HepG2 (cell line): ENCODE results near the gene PGA3. TPM values are rescaled to one million over a fixed set of nuclear protein-coding genes. Genes with fewer than 3 reads are reported as not detected.
"Not testable (repeated sequence)": the region's sequence is repeated elsewhere in the genome, so short reads cannot be mapped to it uniquely, and the experiment has no call there.

ENCODE experiments used
- ATAC-seq: fragments of 200-7000 bp; cut with Tn5 transposase; 3 replicates; pipeline ENCODE4 v1.9.1; 2020; ENCODE audit warnings: mild to moderate bottlenecking, moderate library complexity
- BruUV-seq: library from RNA; stranded (reverse); fragments of 400-500 nt; replicated peaks from 2 replicates; lab custom pipeline; 2021; lab: Mats Ljungman, UMichigan
- CTCF ChIA-PET: fragments of 300-600 bp; formaldehyde crosslinking; extraction: SDS; loops from one replicate; lab custom pipeline; 2021; ENCODE audit warnings: low total read pairs, inconsistent platforms, low intra/inter-chr PET ratio; lab: Yijun Ruan, JAX
- POLR2A ChIA-PET: fragments of 350-600 bp; sonication (Branson Sonifier 250); formaldehyde crosslinking; loops from one replicate; lab custom pipeline; 2020; ENCODE audit warnings: antibody characterized with exemption, inconsistent platforms; lab: Yijun Ruan, JAX
- DNase-seq: peaks from one replicate; pipeline ENCODE4 v3.0.0-alpha.2; 2015; ENCODE audit warnings: low spot score
- FAIRE-seq: peaks from 3 replicates; lab custom pipeline; 2011; peaks lifted over from hg19 to GRCh38; lab: Jason Lieb, UNC
- H2AFZ ChIP-seq: one replicate; pipeline ENCODE4 v1.6.1; 2011; ENCODE audit warnings: low read length, inconsistent platforms
- H3K27ac ChIP-seq: fragments of 300-600 bp; 3 replicates; pipeline ENCODE4 v1.8.0; 2011; ENCODE audit warnings: mixed run types, mild to moderate bottlenecking, mixed read lengths, low read length, inconsistent platforms; ENCODE audit not compliant: insufficient read depth; ENCODE audit errors: extremely low read length
- H3K27me3 ChIP-seq, 2 experiments: fragments of 200-600 bp in 1 of 2; 2 replicates in 1 of 2; 3 replicates in 1 of 2; pipeline versions ENCODE4 v1.6.0 to v1.8.0; 2011; ENCODE audit warnings: low read length in 2 of 2, mild to moderate bottlenecking in 2 of 2, moderate library complexity in 2 of 2, inconsistent platforms in 1 of 2; ENCODE audit not compliant: insufficient read depth in 2 of 2, control insufficient read depth in 1 of 2
- H3K36me3 ChIP-seq, 2 experiments: fragments of 200-600 bp in 1 of 2; replicated peaks in 1 of 2; 2 replicates in 1 of 2; 3 replicates in 1 of 2; pipeline versions ENCODE4 v1.5.1 to v1.8.0; 2011; ENCODE audit warnings: low read length in 2 of 2, inconsistent platforms in 1 of 2; ENCODE audit not compliant: insufficient read depth in 2 of 2, control insufficient read depth in 1 of 2
- H3K4me1 ChIP-seq: 2 replicates; pipeline ENCODE4 v1.5.1; 2012; ENCODE audit warnings: low read length, inconsistent platforms; ENCODE audit not compliant: insufficient read depth
- H3K4me2 ChIP-seq: 2 replicates; pipeline ENCODE4 v1.6.0; 2011; ENCODE audit warnings: low read depth, low read length, inconsistent platforms
- H3K4me3 ChIP-seq, 3 experiments: fragments of 200-600 bp in 1 of 3; sonication (generic), shearing (Covaris generic) in 1 of 3; replicated peaks in 1 of 3; 2 replicates each; pipeline ENCODE4 v1.5.1; 2011 to 2016; ENCODE audit warnings: low read length in 3 of 3, inconsistent platforms in 2 of 3, low read depth in 2 of 3, mild to moderate bottlenecking in 2 of 3, control low read depth in 1 of 3, mixed read lengths in 1 of 3; ENCODE audit not compliant: insufficient read depth in 1 of 3
- H3K79me2 ChIP-seq: one replicate; pipeline ENCODE4 v1.6.1; 2011; ENCODE audit warnings: low read length, inconsistent platforms; ENCODE audit not compliant: insufficient read depth
- H3K9ac ChIP-seq: 2 replicates; pipeline ENCODE4 v1.6.0; 2011; ENCODE audit warnings: mild to moderate bottlenecking, low read depth, low read length, inconsistent platforms; ENCODE audit not compliant: insufficient read depth
- H3K9me3 ChIP-seq: 2 replicates; pipeline ENCODE4 v1.5.1; 2012; ENCODE audit warnings: mild to moderate bottlenecking, low read length
- H4K20me1 ChIP-seq: 2 replicates; pipeline ENCODE4 v1.6.0; 2011; ENCODE audit warnings: inconsistent platforms, mild to moderate bottlenecking, low read length, moderate library complexity; ENCODE audit not compliant: insufficient read depth
- AGO2 ChIP-seq: fragments of 200-400 bp; formaldehyde crosslinking; optimal IDR thresholded peaks from 2 replicates; pipeline ENCODE3; 2017; ENCODE audit warnings: mild to moderate bottlenecking, low read depth, low read length, moderate library complexity
- ARID4A ChIP-seq: sonication (generic); formaldehyde crosslinking; IDR thresholded peaks from 2 replicates; pipeline ENCODE4 v1.5.0; 2020; ENCODE audit warnings: mild to moderate bottlenecking, missing genetic modification reagents, borderline replicate concordance
- SOX6 ChIP-seq, 2 experiments: fragments of 450-650 bp in 1 of 2; sonication (generic) in 1 of 2; formaldehyde crosslinking in 1 of 2; IDR thresholded peaks; 2 replicates each; pipeline versions ENCODE4 v1.4.0 to v1.6.1; 2017 to 2020; ENCODE audit warnings: antibody characterized with exemption in 1 of 2, mild to moderate bottlenecking in 1 of 2, missing genetic modification reagents in 1 of 2
- STAG1 ChIP-seq: sonication (generic); formaldehyde crosslinking; IDR thresholded peaks from 2 replicates; pipeline ENCODE4 v1.4.0; 2020; ENCODE audit warnings: missing genetic modification reagents
- TEAD3 ChIP-seq: optimal IDR thresholded peaks from 2 replicates; pipeline ENCODE3; 2016; ENCODE audit warnings: borderline replicate concordance
- ZFP82 ChIP-seq: sonication (generic); formaldehyde crosslinking; IDR thresholded peaks from 2 replicates; pipeline ENCODE4 v1.5.1; 2020; ENCODE audit warnings: mild to moderate bottlenecking, missing genetic modification reagents, borderline replicate concordance
- ZNF282 ChIP-seq: fragments of 450-650 bp; IDR thresholded peaks from 2 replicates; pipeline ENCODE4 v1.6.1; 2018; ENCODE audit not compliant: partially characterized antibody
- ZNF678 ChIP-seq: sonication (generic); formaldehyde crosslinking; IDR thresholded peaks from 2 replicates; pipeline ENCODE4 v1.4.0; 2020; ENCODE audit warnings: mild to moderate bottlenecking, missing genetic modification reagents
- ZNF891 ChIP-seq: sonication (generic); formaldehyde crosslinking; IDR thresholded peaks from 2 replicates; pipeline ENCODE4 v1.5.0; 2020; ENCODE audit warnings: mild to moderate bottlenecking, missing genetic modification reagents
- ZSCAN25 ChIP-seq: sonication (generic); formaldehyde crosslinking; IDR thresholded peaks from 2 replicates; pipeline ENCODE4 v1.8.0; 2022; ENCODE audit warnings: mild to moderate bottlenecking, missing genetic modification reagents
- WGBS: methylation state at CpG from one replicate; pipeline ENCODE4 v1.1.6; 2017; ENCODE audit warnings: low lambda C conversion rate; 5-methylcytosine and 5-hydroxymethylcytosine counted together
- in situ Hi-C: cut with HindIII; loops from 2 replicates; pipeline ENCODE4 v1.10.0; 2017; ENCODE audit warnings: low pct_unique_long_range_greater_than_20kb; ENCODE audit not compliant: extremely low pct_ligation_motif_present
- intact Hi-C: fragments of 100-400 bp; cut with micrococcal nuclease; formaldehyde crosslinking; loops from one replicate; pipeline ENCODE4 v1.10.0; 2022; ENCODE audit not compliant: unreplicated experiment
- polyA plus RNA-seq, 8 experiments: library from polyadenylated mRNA; depleted of rRNA in 3 of 8; stranded (reverse) in 7 of 8; unstranded in 1 of 8; fragments of >200 nt; fragmentation: Illumina TruSeq in 4 of 8; extraction: Trizol in 4 of 8; gene quantifications; 2 replicates each; pipeline versions ENCODE4 v1.2.1 to v1.2.3, GENCODE V29; 2011 to 2016; ENCODE audit warnings: low read depth in 4 of 8, missing spikeins in 1 of 8, mixed read lengths in 1 of 8; ENCODE audit not compliant: insufficient read depth in 1 of 8
- total RNA-seq, 5 experiments: library from RNA; depleted of rRNA; stranded (reverse); fragments of >200 nt; fragmentation: Illumina TruSeq; extraction: Trizol; gene quantifications; 2 replicates each; pipeline ENCODE4 v1.2.3, GENCODE V29; 2016; ENCODE audit warnings: low read depth in 1 of 5
- TF ChIP-seq, protein P1 (sequence below): sonication (generic); formaldehyde crosslinking; conservative IDR thresholded peaks from 2 replicates; pipeline ENCODE4 v1.8.1; 2023; ENCODE audit warnings: missing genetic modification reagents

PGA3 gene
- total and polyA plus RNA-seq, 2 of the 13 experiments (the other 11 are each of a cell fraction or from before 2014, with no cell fraction given), result not detected

DNA sequence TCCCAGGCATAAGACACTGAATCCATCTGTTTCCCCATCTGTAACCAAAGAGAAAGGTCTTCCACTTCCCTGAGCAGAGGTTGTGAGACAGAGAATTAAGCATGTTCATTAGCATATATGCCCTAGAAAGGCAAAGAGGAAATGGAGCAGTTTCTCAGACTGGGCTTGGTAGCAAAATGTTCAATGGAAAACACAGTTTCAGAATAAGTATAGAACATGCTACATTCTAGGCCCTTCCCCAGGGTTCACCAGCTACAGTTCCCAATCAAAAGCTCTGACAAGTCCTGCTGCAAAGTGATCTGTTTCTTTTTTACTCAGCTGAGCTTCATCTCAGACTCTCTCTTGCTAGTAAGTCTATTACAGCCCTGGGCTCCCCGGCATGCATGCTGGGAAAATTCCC, 49.0 kb downstream of the PGA3 start:
- H4K20me1 ChIP-seq, H2AFZ ChIP-seq, H3K9ac ChIP-seq, BruUV-seq, H3K79me2 ChIP-seq, H3K4me1 ChIP-seq, H3K9me3 ChIP-seq, FAIRE-seq, H3K27ac ChIP-seq, H3K4me3 ChIP-seq, CTCF ChIA-PET, H3K4me2 ChIP-seq, POLR2A ChIA-PET, DNase-seq, ATAC-seq, H3K36me3 ChIP-seq, in situ Hi-C loops, H3K27me3 ChIP-seq: not testable (repeated sequence)
- intact Hi-C loops, result loop anchor here (10.0 kb wide), 2 partner anchors 82 to 132 kb away; partner anchors contain the start of genes DDB1 and TKFC
- WGBS, result no CpG with 5 or more reads among the region's 1 CpG

GRCh38 chr11:61254403-61255025, 51.2 kb downstream of the PGA3 start:
- no TSS peak for BruUV-seq
- TF ChIP-seq ARID4A, result peak; percentile 55; the same call in 1 of the 2 replicates
- TF ChIP-seq ZNF678 (CRISPR knock-in tag), result no peak
- TF ChIP-seq STAG1 (CRISPR knock-in tag), result peak; percentile 82
- TF ChIP-seq ZSCAN25 (CRISPR knock-in tag), result peak; percentile 24; the same call in 1 of the 2 replicates
- TF ChIP-seq, protein P1, sequence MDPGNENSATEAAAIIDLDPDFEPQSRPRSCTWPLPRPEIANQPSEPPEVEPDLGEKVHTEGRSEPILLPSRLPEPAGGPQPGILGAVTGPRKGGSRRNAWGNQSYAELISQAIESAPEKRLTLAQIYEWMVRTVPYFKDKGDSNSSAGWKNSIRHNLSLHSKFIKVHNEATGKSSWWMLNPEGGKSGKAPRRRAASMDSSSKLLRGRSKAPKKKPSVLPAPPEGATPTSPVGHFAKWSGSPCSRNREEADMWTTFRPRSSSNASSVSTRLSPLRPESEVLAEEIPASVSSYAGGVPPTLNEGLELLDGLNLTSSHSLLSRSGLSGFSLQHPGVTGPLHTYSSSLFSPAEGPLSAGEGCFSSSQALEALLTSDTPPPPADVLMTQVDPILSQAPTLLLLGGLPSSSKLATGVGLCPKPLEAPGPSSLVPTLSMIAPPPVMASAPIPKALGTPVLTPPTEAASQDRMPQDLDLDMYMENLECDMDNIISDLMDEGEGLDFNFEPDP (CRISPR knock-in tag), result 0 out of 2 replicates have a peak, but pooled peaks have one; percentile 60
- TF ChIP-seq ZNF891 (CRISPR knock-in tag), result no peak
- no peak for TF ChIP-seq ZNF282
- no peak for TF ChIP-seq TEAD3 (CRISPR knock-in tag)
- TF ChIP-seq ZFP82, result no peak
- no peak for TF ChIP-seq SOX6 (IDR thresholded peaks at IDR 0.05)
- peak; percentile 16; the same call in 1 of the 2 replicates for TF ChIP-seq SOX6 (CRISPR knock-in tag; IDR thresholded peaks at IDR 0.05)
- TF ChIP-seq AGO2, result peak; percentile 69

More at GRCh38 chr11:61254403-61255025, 51.2 kb downstream of the PGA3 start:
- Histone ChIP-seq H4K20me1 (peaks cover 5% of the 10 kb centered on the region; the same call in 1 of the 2 replicates), H3K4me2 (no peak overlapping the region), H3K4me3 (no peak overlapping the region), H3K9me3 (no peaks in the 10 kb centered on the region), H3K27ac (no peak overlapping the region), H3K36me3 (peaks cover 9 to 20% of the 10 kb centered on the region in 2 experiments), H3K4me1 (no peaks in the 10 kb centered on the region), H3K79me2 (no peaks in the 10 kb centered on the region), H2AFZ (no peak overlapping the region), H3K27me3 (no peaks in the 10 kb centered on the region), H3K9ac (no peak overlapping the region)
- ATAC-seq, result peak; percentile 86
- intact Hi-C loops (loop anchor here (10.0 kb wide), 2 partner anchors 80 to 130 kb away; partner anchors contain the start of genes DDB1 and TKFC), in situ Hi-C loops (no loop called here)
- CTCF ChIA-PET, result interaction anchor here (1.5 kb wide), 1 partner anchor 131 kb away, joined by 6 read pairs; no protein-coding TSS in a partner anchor
- DNase-seq, result peak; percentile 57
- WGBS, result 86% methylated on average over 5 of the region's 12 CpGs
- POLR2A ChIA-PET, result no interaction called here
- FAIRE-seq, result peak; percentile 62
